Pancreas (tissue), 10 donors: ENCODE data around the gene TUBD1. TPM values are rescaled to one million over a fixed set of nuclear protein-coding genes. Genes with fewer than 3 reads are reported as not detected.
A peak's percentile ranks its signal among the peaks of the same experiment; 100 is the strongest.

Source experiments
- ATAC-seq, 4 donors: fragments of 200-7000 bp; cut with Tn5 transposase; one replicate each; pipeline versions ENCODE4 v1.8.0 to v1.9.1; 2020; ENCODE audit warnings: mild to moderate bottlenecking in 4 of 4, moderate library complexity in 4 of 4
- DNase-seq, 6 donors: peaks; one replicate each; pipeline ENCODE4 v3.0.0-alpha.2; 2020
- FAIRE-seq: peaks from 2 replicates; lab custom pipeline; 2012; peaks lifted over from hg19 to GRCh38; lab: Jason Lieb, UNC
- H3K27ac ChIP-seq, 4 donors: fragments of 200-600 bp; sonication (generic); 1 replicate in 3 of 4; 2 replicates in 1 of 4; pipeline versions ENCODE4 v1.5.0 to v1.8.0; 2020
- H3K27me3 ChIP-seq, 4 donors: fragments of 200-600 bp; one replicate each; pipeline ENCODE4 v1.8.0; 2021
- H3K36me3 ChIP-seq, 3 donors: fragments of 200-600 bp; sonication (generic) in 1 of 3; one replicate each; pipeline versions ENCODE4 v1.5.0 to v1.8.0; 2020 to 2021
- H3K4me1 ChIP-seq, 3 donors: fragments of 200-600 bp; one replicate each; pipeline ENCODE4 v1.8.0; 2021
- H3K4me3 ChIP-seq, 4 donors: fragments of 200-600 bp; sonication (generic) in 2 of 4; one replicate each; pipeline versions ENCODE4 v1.5.0 to v1.8.0; 2020 to 2021
- H3K9me3 ChIP-seq, 4 donors: fragments of 200-600 bp; one replicate each; pipeline ENCODE4 v1.8.0; 2021
- CTCF ChIP-seq, 4 donors: fragments of 200-600 bp; sonication (generic) in 3 of 4; IDR thresholded peaks; one replicate each; pipeline versions ENCODE4 v1.5.0 to v1.8.0; 2021; ENCODE audit warnings: antibody characterized with exemption in 4 of 4
- WGBS, 2 donors: extraction: QIAGEN DNeasy Blood & Tissue Kit; methylation state at CpG; one replicate each; pipeline ENCODE4 v1.1.7; 2013; 5-methylcytosine and 5-hydroxymethylcytosine counted together
- intact Hi-C, 3 donors: fragments of 100-400 bp; cut with DNase I; formaldehyde crosslinking; loops; one replicate each; pipeline versions ENCODE4 v1.11.1 to v1.14.2; 2022
- polyA plus RNA-seq, 2 donors: library from polyadenylated mRNA; stranded (reverse); fragments of 200-250 nt; gene quantifications; one replicate each; pipeline ENCODE4 v1.2.3, GENCODE V29; 2013
- total RNA-seq, 6 donors: library from RNA; stranded (reverse); fragmentation: NEBNext Ultra II Directional in 4 of 6; extraction: Animal tissue kit (Norgen Biotek cat#: 25700) in 4 of 6; gene quantifications; one replicate each; pipeline versions ENCODE4 v1.2.1 to v1.2.4, GENCODE V29; 2021 to 2023
- donor health status: healthy with polysubstance abuse.
- donor health status: DM: no; HTN: no; CAD: no; lungs with moderate emphysema.
- donor health status: DM: no; HTN: no; CAD: no.
- donor health status: control.
- donor health status: control.
- donor health status: Bipolar disorder and iron deficiency.
- donor health status: DM: yes; HTN: yes; CAD: no.
- donor health status: DM: no; HTN: no; CAD: no.
- donor health status: DM: no; HTN: no; CAD: no.
- donor health status: DM: yes; HTN: yes; CAD: no.

Gene TUBD1
- total and polyA plus RNA-seq, 8 donors, result 3.4 to 8.5 (median 6.6) TPM

DNA sequence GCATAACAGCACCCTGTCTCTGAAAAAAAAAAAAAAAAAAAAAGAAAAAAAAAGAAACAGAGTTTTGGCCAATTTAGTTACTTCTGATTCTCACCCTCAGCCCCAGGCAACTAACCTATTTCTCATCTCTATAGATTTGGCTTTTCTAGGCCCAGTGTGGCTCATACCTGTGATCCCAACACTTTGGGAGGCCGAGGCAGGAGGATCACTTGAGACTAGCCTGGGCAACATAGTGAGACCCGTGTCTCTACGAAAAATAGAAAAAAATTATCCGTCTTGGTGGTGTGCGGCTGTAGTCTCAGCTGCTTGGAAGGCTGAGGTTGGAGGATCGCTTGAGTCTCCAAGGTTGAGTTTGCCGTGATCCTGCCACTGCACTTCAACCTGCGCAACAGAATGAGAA lies 8.9 kb upstream of the TUBD1 start:
- no peak overlapping the region for H3K27ac ChIP-seq
- H3K4me3 ChIP-seq, result no peak overlapping the region
- no peak for FAIRE-seq
- TF ChIP-seq CTCF (IDR thresholded peaks at IDR 0.05), result no peak
- DNase-seq, result peak in 1 of 6 donors; percentile 10
- no peak for ATAC-seq
- no peaks in the 10 kb centered on the region for H3K36me3 ChIP-seq
- H3K4me1 ChIP-seq, result no peaks in the 10 kb centered on the region
- no peaks in the 10 kb centered on the region for H3K9me3 ChIP-seq
- intact Hi-C loops, result no loop called here
- WGBS, 2 donors, result 97 to 98% methylated on average over 8 of the region's 8 CpGs
- no peaks in the 10 kb centered on the region for H3K27me3 ChIP-seq

GRCh38 chr17:59899099-59899498 lies 6.4 kb upstream of the TUBD1 start:
- H3K4me3 ChIP-seq, result no peak overlapping the region
- 76 to 83% methylated on average over 5 of the region's 5 CpGs for WGBS, 2 donors
- no peak overlapping the region for H3K27ac ChIP-seq
- intact Hi-C loops, result no loop called here
- no peaks in the 10 kb centered on the region for H3K9me3 ChIP-seq
- no peaks in the 10 kb centered on the region for H3K36me3 ChIP-seq
- H3K4me1 ChIP-seq, result peaks cover 0 to 7% (median 0%) of the 10 kb centered on the region in 3 donors
- FAIRE-seq (no peak), ATAC-seq (peak in 3 of 4 donors; percentile 70 to 93 (median 90)), DNase-seq (peak in 1 of 6 donors; percentile 14)
- no peaks in the 10 kb centered on the region for H3K27me3 ChIP-seq
- TF ChIP-seq CTCF (IDR thresholded peaks at IDR 0.05), result peak in 1 of 4 donors; percentile 36

DNA sequence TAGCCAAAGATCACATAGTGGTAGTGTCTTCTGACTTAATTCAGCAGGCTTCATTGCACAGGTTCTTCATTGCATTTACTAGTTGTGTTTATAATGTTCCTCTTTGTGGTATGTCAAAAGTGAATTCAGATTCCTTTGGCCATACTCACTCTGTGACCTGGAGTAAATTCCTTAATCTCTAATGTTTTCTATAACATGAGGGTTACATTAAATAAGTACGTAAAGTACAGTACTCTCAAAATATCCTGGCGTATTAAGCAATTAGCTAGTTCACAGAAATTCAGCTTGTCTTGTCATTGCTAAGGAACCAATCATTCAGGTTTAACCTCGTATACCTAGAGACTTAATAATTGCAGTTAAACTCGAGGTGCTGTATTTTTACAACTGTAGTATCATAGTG lies 4.3 kb upstream of the TUBD1 start:
- WGBS, 2 donors, result 72 to 76% methylated on average over 4 of the region's 4 CpGs
- FAIRE-seq, result no peak
- intact Hi-C loops, result no loop called here

DNA sequence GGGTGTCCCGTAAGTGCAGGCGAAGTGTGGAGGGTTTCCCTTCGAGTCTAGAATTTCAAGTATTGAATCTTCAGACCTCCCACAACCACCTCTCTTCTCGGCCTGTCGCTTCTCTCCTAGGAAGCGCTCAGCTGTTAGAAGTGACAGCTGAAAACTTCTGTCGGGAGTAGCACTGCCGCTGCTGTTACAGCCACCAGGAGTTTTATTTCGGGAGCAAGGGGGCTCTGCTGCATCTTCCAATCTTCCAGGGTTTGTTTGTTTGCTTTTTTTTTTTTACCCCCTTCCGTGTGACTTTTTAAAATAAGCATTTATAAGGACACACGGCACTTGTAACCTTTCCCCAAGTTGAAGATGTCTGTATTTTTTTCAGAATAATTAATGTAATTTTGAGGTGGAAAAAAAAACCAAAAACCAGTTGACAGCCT lies 945 bp upstream of the TUBD1 start:
- no peak for TF ChIP-seq CTCF (IDR thresholded peaks at IDR 0.05)
- WGBS, 2 donors, result 1% methylated on average over 11 of the region's 11 CpGs
- FAIRE-seq (no peak), DNase-seq (no peak), ATAC-seq (peak in 3 of 4 donors; percentile 10 to 13 (median 11))
- Histone ChIP-seq H3K4me3 (peak overlapping the region; percentile 75 to 95 (median 88)), H3K9me3 (no peaks in the 10 kb centered on the region), H3K27ac (peak overlapping the region; percentile 78 to 86 (median 80)), H3K27me3 (no peaks in the 10 kb centered on the region), H3K4me1 (peaks cover 0 to 18% (median 0%) of the 10 kb centered on the region in 3 donors), H3K36me3 (no peaks in the 10 kb centered on the region)
- intact Hi-C loops, result no loop called here

More for the DNA sequence above, 4.3 kb upstream of the TUBD1 start:
- no peak for TF ChIP-seq CTCF (IDR thresholded peaks at IDR 0.05)
- H3K27me3 ChIP-seq, result no peaks in the 10 kb centered on the region
- no peak for DNase-seq
- no peaks in the 10 kb centered on the region for H3K9me3 ChIP-seq
- H3K27ac ChIP-seq, result no peak overlapping the region
- H3K4me1 ChIP-seq, result peaks cover 0 to 10% (median 0%) of the 10 kb centered on the region in 3 donors
- ATAC-seq, result no peak
- no peak overlapping the region for H3K4me3 ChIP-seq
- no peaks in the 10 kb centered on the region for H3K36me3 ChIP-seq

DNA sequence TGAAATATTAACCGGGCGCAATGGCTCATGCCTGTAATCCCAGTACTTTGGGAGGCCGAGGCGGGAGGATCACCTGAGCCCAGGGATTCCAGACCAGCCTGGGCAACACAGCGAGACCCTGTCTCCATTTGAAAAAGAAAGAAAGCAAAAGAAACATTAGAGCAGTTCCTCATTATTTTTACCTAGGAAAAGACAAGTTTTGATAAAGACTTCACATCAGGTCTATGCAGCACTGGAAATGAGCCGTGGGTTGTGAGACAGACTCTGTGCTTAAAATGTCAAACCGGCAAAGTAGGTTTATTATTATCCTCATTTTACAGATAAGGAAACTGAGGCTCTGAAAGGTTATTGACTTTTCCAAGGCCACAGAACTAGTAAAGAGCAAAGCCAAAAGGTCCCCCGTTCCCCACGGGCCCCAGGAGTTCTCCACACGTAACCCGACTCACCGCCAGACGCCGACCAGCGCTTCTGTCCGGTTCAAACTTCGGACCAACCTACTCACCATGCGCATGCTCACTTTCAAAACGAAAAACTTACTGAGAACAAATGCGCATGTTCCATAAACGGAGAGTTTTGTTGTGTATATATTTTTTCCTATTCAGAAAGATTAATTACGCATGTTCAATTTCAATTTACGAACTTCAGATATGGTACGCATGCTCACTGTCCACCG lies 356 bp downstream of the TUBD1 start:
- DNase-seq, result peak in 1 of 6 donors; percentile 69
- Histone ChIP-seq H3K36me3 (no peaks in the 10 kb centered on the region), H3K27ac (peak overlapping the region in 3 of 4 donors; percentile 5 to 80 (median 78)), H3K27me3 (no peaks in the 10 kb centered on the region), H3K4me1 (peaks cover 0 to 18% (median 0%) of the 10 kb centered on the region in 3 donors), H3K9me3 (no peaks in the 10 kb centered on the region), H3K4me3 (peak overlapping the region; percentile 28 to 95 (median 52))
- TF ChIP-seq CTCF (IDR thresholded peaks at IDR 0.05), result no peak
- 2 to 4% methylated on average over 25 of the region's 25 CpGs for WGBS, 2 donors
- intact Hi-C loops, result no loop called here
- ATAC-seq, result peak; percentile 52 to 82 (median 72)
- FAIRE-seq, result no peak
